AG20443 (cell line): Measurements from ENCODE around the gene G6PC3.
A peak's percentile ranks its signal among the peaks of the same experiment; 100 is the strongest.
"Not testable (repeated sequence)": the region's sequence is repeated elsewhere in the genome, so short reads cannot be mapped to it uniquely, and the experiment has no call there.

ENCODE experiments used
- DNase-seq: peaks from one replicate; pipeline ENCODE4 v3.0.0; 2012; ENCODE audit warnings: low spot score, mixed read lengths

Gene G6PC3

DNA sequence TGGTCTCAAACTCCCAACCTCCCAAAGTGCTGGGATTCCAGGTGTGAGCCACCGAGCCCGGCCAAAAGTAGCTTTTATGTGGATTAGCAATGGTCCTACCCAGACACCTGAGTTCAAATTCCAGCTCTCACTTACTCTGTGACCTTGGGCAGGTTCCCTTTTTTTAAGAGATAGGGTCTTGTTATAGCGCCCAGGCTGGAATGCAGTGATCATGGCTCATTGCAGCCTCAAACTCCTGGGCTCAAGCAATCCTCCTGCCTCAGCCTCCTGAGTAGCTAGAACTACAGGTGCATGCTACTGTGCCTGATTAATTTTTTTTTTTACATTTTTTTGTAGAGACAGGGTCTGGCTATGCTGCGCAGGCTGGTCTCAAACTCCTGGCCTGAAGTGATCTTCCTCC lies 36.3 kb downstream of the G6PC3 start:
- no peak for DNase-seq

DNA sequence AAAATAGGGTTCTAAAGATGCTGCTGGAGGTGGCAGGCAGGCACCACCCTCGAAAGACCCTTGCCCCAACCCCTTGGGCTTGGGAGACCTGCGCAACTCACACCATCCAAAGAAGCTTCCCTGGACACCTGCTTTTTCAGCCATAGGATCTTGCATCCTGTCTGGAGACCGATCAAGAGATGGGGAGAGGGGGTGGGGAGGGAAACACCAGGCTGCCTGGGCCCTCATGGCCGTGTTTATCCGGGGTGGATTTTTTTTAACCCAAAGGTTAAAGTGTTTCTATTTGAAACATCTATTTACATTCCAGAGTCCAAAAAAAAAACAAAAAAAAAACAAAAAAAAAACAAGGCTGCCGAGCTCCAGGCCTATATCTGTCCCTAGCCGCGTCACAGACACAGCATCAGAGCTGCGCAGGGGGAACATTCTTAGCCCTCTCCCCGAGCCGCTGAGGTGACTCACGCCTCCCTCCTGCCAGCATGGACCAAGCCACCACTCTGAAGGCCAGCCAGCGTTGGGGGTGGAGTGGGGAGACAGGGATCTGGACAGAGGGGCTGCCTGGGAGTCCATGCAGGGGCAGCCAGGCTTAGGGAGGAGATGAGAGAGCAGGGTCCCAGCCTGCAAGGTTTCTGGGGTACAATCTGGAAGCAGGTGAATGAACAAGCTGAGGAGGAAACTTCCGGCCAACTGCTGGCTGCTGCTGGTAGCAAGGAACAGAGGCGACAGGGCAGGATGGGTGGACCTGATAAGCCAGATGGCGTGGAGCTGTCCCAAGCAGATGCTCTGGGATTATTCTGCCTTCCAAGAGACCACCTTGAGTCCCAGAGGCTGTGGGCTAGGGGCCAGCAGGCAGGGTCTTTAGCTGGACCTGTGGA lies 38.1 kb downstream of the G6PC3 start:
- peak; percentile 96 for DNase-seq

DNA sequence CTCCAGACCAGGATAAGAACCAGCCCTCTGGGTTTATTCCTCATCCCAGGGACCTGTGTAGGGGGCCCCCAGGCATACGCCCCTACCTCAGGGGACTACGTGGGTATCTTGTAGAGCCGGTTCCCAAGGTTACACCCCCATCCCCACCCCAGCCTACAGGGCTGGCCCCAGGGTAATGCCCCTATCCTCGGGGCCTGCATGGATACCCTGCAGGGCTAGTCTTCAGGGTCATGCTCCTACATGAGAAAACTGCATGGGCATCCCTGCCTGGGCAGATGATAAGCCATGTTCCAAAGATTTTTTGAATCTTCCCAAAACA lies 38.7 kb downstream of the G6PC3 start:
- DNase-seq = no peak

DNA sequence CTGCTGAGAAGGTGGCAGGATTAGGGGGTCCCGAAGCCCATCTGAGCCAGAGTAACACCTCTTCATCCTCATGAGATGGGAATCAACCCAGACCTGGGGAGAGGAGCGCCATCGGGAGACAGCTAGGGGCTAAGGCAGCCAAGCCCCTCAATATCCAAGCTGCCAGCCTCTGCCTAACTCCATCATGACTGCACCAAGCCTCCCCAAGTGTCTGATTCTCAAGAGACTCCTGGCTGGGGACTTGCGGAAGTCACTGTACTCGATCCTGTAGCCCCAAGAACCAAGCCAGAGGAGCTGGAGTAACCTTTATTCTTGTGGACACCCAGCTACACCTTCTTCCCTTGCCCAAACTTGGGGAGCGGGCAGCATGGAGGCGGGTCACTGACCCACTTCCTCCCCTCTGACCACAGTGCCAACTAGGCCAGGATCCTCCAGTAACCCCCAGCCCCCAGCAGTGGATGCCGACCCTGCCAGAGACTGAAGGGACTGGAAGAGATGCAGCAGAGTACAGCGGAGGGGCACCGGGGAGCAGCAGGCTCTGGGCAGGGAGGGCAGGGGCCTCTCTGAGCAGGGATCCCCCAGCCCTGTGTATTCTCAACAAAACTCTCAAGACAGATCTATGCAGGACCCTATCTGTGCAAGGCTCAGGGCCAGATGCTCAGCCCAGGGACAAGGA lies 39.6 kb downstream of the G6PC3 start:
- no peak for DNase-seq

DNA sequence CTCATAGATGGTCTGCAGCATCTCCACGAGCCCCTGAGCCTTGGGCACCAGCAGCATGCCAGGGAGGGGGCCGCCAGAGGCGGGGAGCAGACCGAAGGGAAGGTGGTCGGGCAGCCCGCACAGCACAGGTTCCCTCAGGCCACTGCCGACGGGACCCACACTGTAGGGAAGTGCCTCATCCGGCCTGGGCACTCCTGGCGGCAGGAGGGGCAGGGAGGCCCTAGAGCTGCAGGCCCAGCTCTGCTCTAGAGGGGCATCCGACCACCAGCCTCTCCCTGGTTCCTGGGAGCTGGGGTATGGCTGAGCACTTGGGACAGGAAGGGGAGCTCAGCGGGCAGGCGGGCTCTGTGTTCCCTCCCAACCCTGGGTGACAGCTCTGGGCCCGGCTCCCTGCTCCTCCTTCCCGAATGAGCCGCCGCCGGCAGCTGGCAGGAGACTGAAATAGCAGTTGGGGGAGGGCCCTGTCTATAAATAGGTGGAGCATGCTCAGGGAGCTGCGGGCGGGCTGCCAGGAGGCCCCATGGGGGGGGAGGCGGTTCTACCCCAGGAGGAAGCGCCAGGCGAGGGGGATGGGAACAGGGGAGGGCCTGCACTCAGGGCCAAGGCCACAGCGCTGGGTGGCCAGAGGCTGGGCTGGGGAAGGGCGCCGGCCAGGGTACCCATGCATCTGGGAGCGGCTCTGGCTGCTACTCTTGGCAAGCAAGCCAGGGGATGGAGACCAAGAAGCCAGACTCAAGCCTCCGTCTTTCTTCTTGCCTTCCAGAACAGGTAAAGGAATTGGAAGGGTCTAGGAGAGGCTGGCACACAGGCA lies 40.5 kb downstream of the G6PC3 start:
- peak; percentile 92 for DNase-seq

DNA sequence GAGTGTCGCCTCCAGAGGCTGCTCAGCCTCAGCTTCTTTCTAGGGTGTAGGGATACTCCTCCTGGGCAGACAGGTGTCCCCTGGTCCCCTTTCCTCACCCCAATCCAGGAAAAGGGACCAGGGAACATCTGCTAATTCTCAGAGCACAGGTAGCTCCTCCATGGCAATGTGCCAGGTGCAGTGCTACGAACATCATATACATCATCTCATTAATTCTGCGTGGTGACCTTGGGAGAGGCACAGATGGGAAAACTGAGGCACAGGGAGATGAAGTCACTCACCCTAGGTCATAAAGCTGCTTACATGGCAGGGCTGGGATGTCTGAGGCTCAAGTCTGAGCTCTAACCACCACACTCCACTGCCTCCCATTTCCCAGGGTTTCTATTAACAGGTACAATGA lies 41.2 kb downstream of the G6PC3 start:
- DNase-seq = no peak

DNA sequence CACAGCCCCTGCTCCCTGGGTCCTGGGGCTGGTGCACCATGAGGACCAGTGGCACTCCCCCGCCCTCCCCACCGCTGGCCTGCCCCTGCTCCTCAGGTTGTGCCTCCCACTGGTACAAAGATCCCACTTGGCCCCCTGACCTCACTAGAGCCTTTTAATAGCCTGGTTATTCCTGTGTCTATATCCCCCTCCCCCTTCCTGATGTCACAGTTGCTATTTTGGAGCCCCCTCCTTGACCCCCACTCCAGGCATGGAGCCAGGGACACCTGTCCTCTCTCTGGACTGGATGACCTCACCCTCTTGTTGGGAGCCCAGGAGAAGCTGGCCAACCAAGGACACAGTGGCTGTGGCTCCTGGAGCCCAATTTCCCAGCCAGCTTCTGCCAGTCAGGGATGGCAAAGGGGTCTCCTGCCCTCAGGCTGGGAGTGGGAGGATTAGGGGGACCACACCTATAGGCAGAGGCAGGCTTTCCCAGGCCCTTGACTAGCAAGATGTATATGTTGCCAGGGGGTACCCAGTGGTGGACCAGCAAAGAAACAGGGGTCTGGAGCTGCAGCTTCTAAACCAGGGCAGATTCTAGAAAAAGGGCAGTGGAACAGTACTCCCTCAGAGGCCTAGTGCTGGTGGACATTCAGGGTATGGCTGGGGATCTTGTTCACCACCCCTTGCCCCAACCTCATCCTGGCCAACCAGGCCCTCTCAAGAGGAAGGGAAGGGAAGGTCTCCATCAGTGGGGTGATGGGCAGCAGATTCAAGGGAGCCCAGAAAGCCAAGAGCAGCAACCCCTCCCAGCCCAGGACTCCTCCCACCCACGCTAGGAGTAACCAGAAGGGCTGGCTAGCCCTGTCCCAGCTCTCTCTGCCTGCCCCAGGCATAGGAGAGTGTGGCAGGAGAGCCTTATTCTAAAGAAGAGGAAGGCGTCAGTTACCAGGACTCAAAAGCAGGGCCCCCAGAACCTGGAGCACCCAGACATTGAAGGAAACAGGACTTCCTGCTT lies 42.0 kb downstream of the G6PC3 start:
- DNase-seq = no peak

DNA sequence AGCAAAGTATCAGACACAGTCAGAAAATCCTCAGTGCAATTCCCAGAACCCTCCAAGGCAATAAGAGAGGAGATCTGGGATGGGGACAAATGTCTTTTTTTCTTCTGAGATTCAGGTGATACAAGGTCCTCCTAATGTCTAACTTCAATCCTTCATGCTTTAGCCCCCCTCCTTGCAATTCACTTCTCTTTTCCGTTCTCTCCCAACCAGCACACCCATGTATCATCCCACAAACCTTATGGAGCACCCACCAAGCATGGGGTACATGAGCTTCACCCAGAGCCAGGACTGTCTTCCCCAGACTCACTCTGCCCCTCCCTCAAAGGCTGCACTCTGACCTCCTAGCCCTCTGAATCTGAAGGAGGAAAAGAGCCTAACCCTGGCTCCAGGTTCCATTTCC lies 42.8 kb downstream of the G6PC3 start:
- DNase-seq = no peak

DNA sequence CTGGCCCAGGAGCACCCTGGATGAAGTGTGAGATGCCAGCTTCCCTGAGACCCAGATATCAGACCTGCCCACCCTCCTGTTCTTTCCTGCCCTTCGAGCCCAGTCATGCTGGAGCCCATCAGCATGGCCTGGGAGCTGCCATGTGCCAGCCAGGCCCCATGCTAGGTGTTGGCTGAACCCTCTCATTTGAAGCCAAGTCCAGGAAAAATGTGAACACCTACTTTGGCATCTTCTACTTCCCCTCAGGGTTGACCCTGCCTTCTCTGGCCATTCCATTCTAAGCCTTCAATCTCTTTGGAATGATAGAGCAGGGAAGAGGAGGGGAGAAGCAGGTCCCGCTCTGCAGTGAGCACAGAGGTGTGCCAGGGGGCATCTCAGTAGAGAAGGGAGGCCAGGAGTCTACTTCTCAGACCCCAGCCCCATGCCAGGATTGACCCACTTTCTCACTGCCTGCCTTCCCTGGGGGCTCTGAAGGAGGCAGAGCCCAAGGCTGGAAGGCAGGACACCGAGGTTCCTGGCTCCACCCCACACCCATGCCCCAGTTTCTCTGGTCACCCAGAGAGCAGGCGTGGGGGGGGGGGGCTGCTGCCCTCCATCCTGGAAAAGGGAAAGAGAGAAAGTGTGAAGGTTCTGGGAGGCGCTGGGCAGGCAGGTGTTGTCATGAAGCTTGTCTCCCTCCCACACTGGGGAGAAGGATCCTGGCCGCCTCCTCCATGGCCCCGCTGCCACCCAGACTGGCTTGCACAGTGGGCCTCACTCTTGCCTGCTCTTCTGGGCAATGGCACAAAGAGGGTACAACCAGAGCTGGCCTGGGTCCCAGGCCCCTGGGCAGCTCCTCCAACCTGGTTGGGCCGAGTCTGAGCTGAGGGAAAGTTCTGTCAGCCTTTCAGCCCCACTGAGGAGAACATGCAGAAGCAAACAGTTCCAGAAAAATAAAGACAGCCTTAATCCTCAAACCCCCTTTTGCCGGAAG lies 43.6 kb downstream of the G6PC3 start:
- no peak for DNase-seq

DNA sequence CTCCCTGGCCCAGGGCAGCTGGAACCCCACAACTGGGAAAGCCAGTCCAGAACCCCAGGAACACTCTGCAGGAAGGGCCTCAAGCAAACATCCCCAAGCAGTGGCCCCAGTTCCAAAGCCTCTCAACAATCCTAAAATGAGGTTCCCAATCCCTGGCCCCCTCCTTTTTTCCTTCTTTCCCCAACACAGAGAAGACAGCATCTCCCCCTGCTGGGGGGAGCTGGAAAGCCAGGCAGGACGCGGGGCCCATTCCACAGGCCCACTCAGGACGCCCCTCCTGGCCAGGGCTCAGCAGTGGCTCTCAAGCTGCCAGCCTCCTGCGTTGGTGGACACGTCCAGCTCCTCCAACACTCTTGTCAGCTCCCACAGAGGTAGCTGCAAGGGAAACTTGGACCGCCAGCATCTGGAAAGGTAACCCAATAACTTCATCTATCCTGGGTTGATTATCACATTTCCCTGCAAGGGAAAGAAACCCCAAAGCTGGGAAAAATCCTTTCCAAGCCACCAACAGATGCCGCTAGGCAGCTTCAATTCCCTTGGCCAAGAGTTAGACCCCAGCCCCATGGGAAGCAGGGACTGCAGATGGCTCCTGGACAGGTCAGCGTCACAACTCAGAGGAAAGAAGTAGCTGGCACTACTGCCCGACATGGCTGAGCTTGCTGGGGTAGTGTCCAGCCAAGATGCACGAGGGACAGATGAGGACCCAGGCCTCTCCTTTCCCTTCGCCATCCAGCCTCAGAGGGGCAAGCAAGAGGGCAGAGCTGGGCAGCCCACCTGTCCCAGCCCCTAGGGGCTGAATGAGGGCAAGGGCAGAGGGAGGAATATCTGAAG lies 45.3 kb downstream of the G6PC3 start:
- peak; percentile 72 for DNase-seq

DNA sequence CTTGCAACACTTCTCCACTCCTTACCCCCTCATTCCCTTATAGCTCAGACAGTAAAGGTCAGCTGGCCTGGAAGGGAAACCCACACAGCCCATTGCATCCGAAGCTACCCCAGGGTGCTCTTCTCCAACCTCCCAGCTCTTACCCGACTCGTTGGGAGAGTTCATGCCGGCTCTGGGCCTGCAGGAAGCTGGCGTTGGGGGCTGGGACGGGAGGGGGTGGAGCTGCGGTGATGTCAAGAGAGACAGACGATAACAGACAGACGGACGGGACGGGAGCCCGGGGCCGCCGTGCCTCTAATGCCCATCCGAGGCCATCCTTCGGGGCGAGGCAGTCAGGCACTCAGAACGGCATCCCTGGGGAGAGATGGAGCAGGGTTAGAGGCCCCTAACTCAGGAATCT lies 46.8 kb downstream of the G6PC3 start:
- DNase-seq = no peak

DNA sequence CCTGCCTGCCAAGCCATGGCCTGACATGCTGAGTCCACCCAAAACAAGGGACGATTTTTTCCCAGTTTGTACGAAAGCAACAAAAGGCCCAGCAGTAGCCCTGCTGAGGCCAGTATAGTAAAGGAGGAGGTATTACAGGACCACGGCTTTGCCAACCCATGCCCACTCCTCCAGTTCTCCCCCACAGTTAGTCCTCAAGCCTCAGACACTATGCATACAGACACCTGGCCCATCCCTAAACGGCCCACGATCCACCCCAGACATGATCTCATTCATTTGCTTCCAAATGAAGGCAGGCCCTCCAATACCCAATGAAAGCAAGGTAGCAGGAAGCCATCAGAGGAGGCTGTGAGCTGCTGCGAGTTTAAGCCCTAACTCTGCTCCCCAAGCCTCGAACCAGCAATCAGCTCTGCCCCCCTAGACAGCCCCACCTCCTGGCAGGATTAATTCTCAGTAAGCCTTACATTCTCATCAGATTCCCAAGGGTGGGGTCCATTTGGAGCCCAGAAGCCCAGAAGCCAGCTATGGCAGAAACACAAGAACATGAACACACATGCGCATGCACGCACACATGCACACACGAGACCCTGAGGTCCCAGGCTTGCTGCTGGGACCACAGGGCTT lies 48.0 kb downstream of the G6PC3 start:
- no peak for DNase-seq

DNA sequence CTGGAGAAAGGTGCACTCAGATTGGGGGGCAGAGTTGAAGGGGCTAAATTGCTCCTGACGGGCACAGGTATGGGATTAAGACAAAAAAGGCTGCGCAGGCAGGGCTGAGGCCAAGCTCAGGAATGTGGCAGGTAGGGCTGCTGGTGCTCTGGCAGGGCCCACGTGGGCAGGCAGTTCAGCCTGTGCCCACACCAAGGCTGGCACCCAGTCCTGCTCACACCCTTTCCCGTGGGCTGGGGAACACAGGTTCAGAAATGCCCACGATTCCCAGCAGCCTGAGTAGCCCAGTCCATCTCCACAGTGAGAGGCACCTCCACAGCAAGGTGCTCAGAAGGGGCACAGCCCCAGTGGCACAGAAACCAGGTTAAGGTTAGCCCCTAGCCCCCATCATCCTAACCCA lies 48.5 kb downstream of the G6PC3 start:
- DNase-seq = no peak

DNA sequence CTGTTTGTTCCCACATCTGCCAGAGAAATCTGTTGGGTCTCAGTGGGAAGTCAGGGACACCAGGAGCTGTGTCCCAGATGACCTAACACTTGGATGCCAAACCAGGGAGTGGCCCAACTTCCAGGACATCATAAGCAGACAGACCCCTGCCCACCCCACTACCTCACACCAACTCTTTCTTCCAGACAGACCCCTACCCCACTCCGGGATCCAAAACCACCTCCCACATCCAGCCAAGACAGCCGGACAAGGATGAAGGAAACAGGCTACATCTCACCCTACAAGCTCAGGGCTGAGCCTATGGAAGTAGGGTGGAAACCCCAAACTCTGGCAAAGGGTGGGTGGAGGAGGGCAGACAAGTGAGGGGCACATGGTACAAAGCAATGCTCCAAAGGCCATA lies 49.3 kb downstream of the G6PC3 start:
- no peak for DNase-seq

DNA sequence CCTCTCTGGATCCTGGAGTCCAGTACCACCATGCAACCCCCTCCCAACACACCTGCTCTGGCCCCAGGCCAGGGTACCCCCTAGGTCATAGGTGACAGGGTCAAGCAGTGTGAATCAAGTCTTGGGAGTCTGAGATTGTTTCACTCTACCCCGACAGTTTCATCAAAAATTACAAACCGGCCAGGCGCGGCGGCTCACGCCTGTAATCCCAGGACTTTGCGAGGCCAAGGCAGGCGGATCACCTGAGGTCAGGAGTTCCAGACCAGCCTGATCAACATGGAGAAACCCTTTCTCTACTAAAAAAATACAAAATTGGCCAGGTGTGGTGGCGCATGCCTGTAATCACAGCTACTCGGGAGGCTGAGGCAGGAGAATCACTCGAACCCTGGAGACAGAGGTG lies 49.7 kb downstream of the G6PC3 start:
- DNase-seq = not testable (repeated sequence)

DNA sequence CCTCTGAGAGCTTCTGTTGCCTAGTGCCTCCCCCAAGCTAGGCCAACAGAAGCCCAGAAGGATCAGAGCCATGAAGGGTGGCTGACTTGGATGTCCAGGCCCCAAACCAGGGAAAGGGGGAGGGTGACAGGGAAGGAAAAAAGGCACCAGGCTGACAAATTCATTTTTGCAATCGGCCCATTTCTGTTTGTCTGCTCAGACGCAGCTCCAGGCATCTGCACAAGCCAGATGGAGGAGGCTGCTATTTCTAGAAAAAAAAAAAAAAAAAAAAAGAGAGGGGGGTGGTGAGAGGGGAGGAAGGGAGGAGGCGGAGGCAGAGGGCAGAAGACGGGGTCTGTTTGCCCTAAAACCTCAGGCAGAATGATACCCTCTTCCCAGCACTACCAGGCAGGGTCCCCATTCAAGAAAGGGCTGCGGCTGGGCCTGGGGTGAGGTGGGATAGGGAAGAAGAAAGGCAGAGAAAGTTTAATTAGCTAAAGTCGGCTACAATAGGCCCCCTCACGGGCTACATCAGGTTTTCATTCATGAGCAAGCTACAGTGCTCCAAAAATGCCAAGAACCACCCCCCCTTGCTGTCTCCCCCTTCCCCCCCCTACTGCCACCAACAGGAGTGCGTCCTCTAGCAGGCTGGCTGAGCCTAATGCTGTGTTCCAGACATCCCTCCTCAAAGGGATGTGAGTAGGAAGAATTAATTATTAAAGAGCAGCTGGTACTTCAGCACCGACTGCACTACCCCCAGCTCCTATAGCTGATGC lies 50.5 kb downstream of the G6PC3 start:
- DNase-seq = no peak

DNA sequence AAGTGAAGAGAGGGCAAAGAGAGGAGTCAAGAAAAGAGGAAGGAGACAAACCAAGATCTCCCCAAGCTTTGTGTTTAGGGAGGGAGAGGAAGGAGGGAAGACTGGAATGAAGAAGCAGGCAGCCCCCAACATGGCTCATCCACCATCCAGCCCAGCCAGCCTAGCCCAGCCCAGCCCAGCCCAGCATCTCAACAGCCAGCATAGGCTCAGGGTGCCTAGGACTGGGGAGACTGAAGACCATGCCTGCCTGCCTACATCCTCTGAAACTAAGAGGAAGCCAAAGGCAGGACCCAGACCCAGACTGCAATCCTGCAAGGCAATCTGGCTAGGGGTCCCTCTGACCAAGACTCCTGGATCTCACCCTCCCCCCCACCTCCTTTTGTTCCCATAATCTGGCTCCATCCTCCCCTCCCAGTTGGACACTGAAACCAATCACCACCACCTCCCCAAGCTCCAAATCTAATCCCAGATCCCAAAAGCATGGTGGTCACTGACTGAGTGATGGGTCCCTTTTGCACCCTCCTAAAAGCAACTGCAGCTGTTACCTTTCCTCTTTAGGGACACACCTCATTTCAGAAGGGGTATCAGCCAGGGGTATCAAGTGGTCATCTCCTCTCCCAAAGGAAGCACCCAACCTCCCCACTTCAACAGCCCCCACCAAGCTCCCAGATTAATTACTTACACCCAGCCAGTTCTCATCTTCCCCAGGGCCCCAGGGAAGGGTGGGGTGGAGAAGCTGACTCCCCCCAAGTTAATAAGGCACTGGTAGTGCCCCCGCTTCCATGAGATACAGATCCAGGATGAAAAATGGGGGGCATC lies 51.7 kb downstream of the G6PC3 start:
- DNase-seq = no peak
